GM19467 (cell line): ENCODE measurements around the gene CCDC39.
A peak's percentile ranks its signal among the peaks of the same experiment; 100 is the strongest.

Source experiments
- ATAC-seq: cut with Tn5 transposase; IDR thresholded peaks from one replicate; pipeline ENCODE4 v1.9.1; 2021; ENCODE audit warnings: mild to moderate bottlenecking, moderate library complexity; ENCODE audit not compliant: unreplicated experiment

The CCDC39 gene

DNA sequence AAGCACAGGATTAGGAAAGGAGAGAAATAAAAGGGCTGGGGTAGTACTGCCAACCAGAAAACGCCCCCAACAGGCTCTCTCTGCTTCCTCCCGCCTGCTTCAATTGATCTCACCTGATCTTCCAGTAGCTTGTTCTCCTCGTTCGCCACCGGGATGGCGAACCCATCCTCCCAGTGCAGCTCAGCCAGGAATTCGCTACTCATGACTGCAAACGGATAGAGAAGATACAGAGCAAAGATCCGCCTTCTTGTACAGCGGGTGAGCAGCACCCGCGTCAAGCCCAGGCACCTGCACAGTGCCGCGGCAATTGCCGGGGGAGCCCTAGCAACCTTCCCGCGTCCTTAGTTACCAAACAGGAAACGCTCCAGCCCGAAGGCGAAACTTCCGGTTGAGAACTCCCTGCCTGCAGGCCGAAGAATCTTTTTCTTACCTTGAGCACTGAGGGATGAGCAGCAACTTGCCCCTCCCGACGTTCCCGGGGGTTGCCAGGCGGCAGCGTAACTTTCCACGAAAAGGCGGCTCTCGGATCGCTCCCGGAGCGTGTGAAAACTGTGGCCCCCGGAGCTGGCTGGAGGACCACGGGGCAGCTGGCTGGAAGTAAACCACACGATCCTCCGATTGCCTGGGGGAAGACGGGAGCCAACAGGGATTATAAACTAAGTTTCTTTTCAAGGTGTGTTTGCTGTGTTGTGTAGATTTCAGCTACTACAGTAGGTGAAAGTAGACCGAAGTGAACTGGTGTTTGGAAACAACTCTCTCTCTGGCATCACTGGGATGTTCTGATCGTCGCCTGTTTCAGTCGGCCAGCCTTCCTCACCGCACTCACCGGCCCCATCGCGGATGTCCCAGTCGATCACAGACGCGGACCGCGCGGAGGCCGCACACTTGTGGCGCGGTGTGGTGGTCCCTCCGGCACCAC is at the start of gene CCDC39:
Gene CCDC39 (minus strand): TSS at position 312 of the 919 bp plus-strand sequence. CDS start 109 bp downstream, at position 203.
- peak; percentile 98 for ATAC-seq

DNA sequence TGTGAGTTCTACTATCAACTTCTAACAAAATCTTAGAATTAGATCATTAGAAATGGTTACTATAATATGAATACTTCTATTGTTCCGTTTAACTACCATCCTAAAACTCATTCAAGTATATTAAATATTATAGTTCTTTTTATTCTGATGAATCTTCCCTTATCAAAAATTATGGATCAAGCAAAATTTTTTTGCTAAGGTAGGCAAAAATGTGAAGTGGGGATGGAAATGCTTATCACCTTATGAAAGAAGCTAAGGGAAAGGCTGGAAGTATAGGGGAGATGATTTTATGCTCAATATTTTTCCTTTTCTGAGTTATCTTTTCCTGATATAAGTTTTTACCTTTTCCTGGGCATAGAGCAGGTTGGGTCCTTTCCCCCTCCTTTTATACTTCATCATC is 40.7 kb upstream of the CCDC39 start:
- ATAC-seq = no peak

DNA sequence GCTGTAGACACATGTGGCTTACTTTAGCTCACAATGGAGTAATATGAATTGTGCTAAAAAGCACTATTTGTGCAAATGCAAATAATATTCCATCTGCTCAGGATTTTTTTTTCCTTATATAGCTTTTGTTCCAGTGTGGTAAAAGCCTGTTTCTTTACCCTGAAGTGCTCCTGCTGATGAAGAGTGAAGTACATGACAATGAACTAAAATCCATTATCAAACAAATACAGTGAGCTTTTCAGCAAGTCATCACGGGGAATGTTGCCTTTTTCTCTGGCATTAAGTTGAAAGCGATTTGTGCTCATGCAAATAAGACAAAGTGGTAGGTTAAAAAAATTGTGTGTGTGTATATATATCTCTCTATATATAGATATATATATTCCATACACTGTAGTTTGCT is 28.6 kb upstream of the CCDC39 start:
- no peak for ATAC-seq

DNA sequence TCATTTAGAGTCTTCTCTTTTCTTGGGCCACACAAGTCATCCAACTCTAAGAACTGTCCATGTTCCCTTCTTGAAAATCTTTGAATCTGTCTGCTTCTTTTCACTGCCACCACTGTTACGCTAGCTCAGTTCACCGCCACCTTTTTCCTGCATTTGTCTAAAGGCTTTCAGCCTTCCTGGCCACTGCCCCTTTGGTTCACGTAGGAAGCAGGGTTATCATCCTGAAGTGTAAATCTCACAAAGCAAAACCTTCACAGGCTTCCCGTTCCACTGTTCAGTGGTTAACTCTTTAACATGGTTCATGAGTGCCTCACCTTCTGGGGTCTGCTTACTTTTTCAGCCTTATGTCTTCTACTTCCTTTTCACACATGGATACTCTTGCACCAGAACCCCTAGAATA is 26.3 kb upstream of the CCDC39 start:
- no peak for ATAC-seq

DNA sequence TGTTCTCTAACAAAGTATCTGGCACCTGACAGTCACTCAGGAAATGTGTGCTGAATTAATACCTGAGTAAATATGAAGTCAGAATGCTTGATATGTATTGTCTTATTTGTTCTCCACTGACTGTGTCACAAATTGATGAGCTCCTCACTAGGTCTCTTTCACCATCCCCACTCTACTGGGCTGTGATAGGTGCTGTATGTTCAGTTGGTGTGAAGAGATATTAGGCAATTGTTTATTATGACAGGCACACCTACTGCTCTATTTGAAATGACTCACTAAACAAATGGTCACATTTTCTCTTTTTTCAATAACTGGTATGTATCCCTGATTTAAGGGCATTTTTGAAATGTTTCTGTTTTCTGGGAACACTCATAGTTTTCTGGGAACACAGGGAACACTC is 25.2 kb upstream of the CCDC39 start:
- no peak for ATAC-seq

DNA sequence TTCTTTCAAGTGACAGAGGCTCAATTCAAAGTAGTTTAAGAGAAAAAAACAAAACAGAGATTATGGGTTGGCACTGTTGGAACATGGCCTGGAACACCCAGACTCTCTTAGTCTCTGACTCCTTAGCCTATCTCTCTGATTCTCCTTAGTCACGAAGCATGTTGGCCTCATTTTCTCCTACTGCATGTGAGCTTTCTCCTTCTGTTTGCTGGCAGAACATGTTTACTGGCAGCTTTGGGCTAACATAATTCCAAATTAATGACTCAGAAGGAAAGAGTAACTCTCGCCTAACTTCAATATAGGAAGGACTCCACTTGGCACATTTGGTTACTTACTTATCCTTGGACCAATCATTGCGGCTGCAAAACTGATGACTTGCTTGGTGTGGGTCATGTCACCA is 21.7 kb upstream of the CCDC39 start:
- no peak for ATAC-seq

DNA sequence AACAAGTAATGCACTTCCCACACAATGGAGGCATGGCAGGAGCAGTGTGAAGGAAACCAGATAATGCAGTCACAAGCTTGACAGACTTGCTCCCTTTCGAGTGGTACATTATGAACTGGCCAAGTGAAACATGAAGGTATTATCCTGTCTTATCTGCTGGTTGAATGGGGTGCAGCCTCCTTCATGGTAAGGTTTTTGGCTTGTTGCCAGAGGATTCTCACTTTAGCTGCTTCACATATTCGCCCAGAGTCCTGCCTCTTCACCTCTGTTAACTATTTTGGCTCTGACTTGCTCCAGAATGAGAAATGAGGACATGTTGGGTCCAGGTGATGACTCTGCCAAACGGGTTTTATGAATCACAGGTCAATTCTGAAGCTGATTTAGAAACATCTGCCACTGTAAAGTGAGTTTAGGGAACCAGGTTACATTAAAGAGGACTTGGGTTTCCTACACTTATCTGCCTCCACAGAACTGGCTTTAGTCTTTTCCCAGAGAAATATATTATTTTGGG is 19.5 kb upstream of the CCDC39 start:
- no peak for ATAC-seq

DNA sequence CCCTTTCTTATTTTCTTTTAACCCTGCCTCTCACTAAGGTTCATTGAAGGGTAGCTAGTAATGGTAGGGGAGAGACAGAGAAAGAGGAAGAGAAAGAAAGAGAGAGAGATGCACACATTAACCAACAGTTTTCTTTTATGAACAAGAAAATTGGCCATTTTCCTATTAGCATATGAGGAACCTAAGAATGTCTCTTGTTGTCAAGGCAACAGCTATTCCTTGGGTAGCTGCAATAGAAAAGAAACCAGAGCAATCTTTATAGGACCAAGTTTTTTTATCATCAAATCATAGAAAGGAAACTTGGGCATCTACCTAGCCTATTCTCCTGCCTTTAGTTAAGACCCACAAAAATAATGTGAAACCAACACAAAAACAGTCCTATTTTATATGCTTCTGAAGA is 15.0 kb upstream of the CCDC39 start:
- no peak for ATAC-seq

DNA sequence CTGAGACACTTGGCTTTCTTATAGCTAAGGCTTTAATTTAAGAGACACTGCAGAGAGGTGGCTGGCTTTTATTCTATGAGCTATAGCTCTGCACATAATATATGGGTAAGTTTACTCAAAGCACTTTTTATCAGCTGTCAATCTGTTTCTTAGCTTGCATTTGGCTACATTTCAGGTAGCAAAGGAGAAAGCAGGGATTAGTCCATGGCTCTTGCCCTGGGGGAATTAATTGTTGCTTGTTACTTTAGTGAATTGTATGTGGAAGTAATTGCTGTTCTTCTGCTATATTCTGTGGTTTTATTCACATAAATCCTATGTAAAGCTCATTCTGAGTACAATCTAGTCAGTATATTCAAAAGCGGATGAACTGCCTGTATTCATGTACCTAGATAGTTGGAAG is 14.4 kb upstream of the CCDC39 start:
- ATAC-seq = no peak

DNA sequence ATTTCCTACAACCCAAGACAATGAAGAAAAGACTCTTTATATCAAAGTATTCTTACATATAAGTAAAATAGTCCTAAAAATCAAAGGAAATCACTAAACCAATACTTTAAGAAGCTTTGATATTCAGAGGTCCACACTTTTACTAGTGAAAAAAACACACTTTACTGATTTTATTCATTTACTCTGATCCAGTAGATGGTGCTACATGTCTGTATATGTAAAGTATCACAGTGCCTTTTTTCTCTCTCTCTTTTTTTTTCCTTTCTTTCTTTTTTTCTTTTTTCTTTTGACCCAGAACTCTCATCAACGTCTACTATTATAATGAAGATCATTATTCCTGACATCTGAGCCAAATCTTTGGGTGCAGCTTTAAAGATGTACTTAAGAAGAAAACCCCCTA is 10.8 kb upstream of the CCDC39 start:
- no peak for ATAC-seq

DNA sequence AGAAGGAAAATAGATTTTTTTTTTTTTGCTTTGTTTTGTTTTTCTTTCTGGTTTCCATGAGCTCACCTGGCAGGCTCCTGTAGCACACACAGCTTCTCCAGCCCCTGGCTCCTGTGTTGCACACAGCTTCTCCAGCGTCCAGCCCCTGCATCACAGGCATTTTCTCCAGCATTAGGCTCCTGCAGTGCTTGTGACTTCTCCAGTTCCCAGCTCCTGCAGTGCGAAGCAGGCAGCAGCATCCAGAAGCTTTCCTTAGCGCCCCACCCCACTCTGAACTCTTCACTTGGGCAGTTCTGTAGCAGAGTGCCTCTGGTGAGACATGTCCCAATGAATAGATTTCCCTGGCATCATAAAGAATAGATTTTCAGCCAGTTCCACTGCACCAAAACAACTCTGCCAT is 5.5 kb upstream of the CCDC39 start:
- ATAC-seq = no peak

DNA sequence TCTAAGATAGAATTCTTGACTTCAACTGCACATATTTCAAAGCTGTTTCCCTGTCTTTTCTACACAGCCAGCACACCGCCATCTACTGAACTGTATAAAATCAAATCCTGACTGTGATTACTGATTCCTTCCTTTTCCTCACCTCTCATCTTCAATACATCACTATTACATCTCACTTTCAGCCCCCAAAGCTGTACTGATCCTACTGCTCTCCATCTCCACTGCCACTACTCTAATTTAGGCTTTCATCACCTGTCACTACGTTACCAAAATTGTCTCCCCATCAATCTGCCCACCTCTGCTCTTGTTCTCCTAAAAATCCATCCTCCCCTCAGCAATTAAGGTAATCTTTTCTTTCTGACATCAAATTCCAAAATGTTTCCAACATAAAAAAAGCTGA is 4.5 kb upstream of the CCDC39 start:
- ATAC-seq = no peak

DNA sequence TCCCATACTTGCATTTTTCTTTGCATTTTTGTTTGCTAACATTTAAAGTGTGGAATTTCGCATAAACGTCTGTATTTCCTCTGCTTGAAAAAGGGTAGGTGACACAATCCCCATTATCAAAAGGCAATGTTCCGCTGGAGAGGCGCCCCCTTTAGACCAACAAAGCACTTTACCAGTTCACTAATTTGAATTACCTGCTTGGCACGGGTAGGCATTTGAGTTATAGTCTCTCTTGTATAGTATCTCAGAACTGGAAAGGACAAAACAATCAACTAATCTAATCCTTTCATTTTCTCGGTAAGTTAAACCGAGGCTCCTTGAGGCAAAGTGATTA is 775 bp upstream of the CCDC39 start:
- ATAC-seq = peak; percentile 43

DNA sequence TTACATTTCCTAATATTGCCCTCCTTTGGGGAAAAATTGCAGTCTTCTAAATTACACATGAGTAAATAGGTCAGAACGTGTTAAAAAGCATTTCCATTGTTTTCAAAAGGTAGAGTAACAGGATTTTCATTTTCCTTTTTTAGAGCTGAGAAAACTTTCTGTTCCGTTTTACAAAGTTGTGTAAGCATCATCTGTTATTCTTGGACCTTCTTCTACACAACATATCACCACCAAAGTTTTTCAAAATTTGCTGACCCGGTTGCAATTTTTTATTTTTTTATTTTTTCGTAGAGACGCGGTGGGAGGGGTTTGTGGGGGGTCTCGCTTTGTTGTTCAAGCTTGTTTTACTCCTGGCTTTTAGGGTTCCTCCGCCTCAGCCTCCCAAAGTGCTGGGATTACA is 1.1 kb downstream of the CCDC39 start:
- no peak for ATAC-seq

DNA sequence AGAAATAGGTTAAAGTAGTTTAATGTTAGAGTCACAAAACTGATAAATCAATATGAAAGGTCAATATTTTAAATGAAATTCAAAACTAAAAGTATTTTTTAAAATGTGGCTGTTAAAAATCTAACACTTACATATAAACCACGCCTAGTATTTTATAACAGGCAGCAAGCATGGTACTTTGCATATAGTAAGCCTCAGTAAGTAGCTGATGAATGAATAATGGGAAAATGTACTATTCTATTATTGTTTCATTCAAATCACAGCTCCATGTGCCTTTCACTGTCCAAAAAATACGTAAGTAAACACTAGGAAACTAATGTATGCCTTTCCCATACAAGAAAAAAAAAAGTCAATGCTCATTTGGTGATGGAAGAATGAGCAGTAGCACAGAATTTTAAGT is 17.8 kb downstream of the CCDC39 start:
- ATAC-seq = no peak

DNA sequence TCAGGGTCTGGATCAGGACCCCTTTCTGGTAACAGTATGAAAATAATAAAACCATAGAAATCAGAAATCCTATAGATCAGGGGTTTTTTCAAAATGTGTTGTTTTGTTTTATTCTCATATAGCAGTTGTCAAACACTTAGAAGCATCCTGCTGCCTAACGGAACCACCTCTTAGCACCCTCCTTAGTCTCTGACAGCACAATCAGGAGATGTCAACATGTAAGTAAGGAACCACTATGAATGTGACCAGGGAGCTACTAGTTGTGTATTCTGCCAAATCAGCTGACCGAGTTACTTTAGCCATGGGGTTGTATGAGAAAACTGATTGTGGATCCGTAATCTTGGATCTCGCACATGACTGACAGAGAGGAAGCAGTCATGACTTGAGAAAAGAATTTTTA is 22.2 kb downstream of the CCDC39 start:
- ATAC-seq = no peak

DNA sequence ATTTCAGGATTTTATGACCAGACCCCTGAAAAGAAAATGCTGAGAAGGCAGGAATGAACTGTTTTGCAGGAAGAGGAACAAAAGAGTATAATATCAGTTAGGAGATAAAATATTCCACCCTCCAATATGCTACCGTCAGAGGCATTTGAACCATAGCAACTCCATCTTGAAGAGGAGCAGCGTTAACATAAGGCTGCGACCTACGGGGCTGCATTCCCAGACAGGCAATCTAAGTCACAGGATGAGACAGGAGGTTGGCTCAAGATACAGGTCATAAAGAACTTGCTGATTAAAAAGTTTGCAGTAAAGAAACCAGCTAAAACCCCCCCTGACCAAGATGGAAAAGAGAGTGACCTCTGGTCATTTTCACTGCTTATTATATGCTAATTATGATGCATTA is 22.9 kb downstream of the CCDC39 start:
- ATAC-seq = no peak

DNA sequence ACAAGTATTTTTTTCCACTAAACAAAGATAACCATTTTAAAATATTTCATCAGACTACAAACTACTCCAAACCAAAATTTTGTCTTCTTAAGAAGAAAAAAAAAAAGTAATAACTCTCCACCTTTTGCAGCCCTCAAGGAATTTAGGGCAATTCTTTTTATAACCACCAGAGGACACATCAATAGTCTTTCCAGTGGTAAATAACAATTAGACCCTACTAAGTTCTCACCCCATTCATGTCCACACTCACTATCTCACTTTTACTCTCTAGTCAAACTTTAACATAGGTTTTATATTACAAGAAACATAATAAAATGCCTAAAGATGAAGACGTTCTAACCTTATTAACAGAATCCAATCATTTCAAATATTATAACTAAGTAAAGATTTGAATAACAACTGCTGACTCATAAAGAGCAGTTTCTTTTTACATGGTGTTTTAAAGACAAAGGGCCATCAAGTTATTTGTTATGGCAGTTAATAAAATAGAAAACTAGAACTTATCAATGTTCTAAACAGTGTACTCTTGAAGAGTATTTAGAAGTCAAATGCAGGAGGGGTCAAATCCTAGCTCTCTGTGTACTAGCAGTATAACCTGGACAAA is 33.0 kb downstream of the CCDC39 start:
- peak; percentile 67 for ATAC-seq

DNA sequence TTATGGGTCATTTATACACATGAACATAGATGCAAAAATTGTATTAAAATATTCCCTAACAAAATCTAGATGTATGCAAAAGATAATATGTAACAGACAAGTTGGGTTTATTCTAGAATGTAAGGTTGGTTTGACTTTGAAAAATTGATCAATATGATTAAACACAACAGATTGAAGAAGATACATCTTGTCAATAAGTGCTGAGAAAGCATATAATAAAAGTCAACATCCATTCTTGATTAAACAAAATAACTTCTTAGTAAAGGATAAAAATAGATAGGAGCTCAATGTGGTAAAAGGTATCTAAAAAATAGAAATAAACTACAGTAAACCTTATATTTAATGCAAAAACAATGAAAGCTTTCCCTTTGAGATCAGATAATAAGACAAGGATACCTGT is 38.3 kb downstream of the CCDC39 start:
- ATAC-seq = no peak

DNA sequence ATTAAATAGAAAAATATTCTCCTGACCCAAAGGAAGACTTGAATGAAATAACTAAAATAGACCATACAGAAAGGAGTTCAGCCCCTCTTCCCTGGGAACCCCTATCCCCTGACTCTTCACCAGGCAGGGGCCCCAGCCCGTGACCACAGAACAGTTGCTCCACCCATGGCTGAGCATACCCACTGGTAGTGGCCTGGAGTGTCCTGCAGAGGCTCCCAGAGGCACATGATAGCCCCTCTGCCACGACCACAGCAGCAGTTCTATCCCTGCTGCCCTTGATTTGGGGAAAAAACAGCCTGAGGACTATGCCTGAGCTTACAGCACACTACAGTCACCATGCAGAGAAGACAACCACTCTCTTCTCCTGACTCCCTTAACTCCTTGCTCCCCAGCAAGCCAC is 45.6 kb downstream of the CCDC39 start:
- no peak for ATAC-seq

DNA sequence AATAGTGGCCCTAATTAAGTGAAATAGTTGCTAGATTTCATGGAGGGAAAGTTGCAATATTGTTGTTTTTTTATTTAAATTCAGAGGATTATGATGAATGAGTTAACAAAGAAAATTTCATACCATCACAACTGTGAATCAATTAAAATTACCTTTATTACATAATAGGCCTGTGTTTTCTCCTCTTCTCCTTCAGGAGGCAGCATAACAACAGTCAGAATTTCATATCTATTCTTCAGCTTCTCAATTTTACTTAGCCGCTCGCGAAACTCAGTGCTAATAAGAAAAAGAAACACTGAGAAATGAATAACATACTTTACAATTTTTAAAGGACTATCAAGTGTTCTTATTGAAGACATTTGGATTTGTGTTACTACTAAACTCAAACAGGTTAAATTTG is 48.0 kb downstream of the CCDC39 start:
- ATAC-seq = no peak

DNA sequence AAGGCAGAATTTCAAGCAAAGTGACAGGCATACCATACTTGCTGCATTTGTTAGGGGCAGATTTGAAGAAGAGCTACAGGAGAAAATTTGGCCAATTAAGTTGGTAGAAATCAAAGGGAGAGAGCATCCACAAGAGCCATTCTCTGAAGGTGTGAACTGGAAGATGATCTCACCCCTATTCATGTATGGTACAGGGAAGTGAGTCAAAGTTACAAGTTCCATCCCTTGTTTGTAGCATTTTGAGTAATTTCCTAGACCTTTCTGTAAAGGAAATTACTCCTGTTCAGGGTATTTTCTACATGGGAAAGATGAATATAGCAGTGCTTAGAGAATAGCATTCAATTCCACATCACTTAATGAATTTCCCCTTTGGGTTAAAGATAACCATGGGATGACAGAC is 48.9 kb downstream of the CCDC39 start:
- ATAC-seq = no peak
